ENCODE results near the gene SKIDA1.

DNA sequence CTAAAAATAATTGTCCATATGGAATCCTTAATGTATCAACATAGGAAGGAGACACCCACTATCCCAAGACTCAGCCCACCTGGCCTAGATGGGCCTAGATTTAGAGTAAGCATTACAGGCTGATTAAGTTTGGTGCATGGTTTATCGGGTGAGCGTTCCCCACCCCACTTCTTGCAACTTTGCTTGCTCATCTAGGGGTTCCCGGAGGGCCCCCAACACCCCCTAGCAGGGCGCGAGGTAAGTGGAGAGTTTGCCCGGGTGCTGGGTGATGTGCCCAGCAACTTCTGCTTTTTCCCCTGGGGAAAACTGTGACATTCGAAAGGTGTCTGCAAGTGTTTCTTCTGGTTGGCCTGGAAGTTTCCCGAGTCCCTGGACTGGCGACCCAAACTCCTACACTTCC lies 31.7 kb downstream of the SKIDA1 start:
- TF ChIP-seq, protein P1, sequence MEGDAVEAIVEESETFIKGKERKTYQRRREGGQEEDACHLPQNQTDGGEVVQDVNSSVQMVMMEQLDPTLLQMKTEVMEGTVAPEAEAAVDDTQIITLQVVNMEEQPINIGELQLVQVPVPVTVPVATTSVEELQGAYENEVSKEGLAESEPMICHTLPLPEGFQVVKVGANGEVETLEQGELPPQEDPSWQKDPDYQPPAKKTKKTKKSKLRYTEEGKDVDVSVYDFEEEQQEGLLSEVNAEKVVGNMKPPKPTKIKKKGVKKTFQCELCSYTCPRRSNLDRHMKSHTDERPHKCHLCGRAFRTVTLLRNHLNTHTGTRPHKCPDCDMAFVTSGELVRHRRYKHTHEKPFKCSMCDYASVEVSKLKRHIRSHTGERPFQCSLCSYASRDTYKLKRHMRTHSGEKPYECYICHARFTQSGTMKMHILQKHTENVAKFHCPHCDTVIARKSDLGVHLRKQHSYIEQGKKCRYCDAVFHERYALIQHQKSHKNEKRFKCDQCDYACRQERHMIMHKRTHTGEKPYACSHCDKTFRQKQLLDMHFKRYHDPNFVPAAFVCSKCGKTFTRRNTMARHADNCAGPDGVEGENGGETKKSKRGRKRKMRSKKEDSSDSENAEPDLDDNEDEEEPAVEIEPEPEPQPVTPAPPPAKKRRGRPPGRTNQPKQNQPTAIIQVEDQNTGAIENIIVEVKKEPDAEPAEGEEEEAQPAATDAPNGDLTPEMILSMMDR (conservative IDR thresholded peaks at IDR 0.05), result no peak
- no peak for TF ChIP-seq ZFX (IDR thresholded peaks at IDR 0.05)
